ENCODE data around the gene HPCAL4. TPM values are rescaled to one million over a fixed set of nuclear protein-coding genes. Genes with fewer than 3 reads are reported as not detected.

Gene HPCAL4
- total and polyA plus RNA-seq, 9 of the 15 experiments (the other 6 are each of a cell fraction or from before 2014, with no cell fraction given) = 0.01 to 0.04 (median 0.04) TPM; not detected in 4

DNA sequence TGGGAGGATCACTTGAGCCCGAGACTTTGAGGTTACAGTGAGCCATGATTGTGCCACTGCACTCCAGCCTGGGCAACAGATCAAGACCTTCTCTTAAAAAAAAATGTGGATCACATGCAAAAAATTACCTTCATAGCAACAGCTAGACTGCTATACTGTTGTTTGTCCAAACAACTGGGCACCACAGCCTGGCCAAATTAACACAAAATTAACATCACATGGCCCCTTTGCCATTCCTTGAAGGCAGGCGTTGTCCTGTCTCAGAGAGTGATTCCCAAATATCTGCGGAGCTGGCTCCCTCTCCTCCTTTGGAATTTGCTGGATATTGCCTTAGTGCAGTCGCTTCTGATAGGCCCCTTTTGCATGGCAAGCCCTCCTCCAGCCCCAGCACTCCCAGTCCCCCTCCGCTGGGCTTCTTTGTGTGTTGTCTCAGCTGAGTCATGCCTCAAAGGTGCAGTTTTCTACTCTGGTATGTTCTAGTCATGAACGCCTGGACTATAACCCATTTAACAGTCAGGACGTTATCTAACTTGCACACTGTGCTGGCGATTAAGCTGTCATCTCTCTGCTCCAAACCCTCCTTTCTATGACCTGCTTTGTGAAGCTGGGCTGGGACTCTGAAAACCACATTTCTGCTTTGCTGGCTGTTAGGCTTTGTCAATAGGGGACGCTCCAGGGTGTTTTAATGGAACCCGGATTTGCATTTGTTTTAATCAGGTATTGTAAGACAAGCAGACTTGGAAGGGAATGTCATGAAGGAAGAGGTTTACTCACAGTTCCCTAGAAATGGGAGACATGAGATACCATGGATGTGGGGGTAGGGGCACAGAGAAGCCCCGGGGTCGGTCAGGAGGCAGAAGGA lies 20.1 kb upstream of the HPCAL4 start (continued):
- TF ChIP-seq SMARCA4 (IDR thresholded peaks at IDR 0.05) (peak; percentile 98), MBD2 (IDR thresholded peaks at IDR 0.05; ENCODE audit: borderline replicate concordance, low read depth) (peak; percentile 49; the same call in 1 of the 2 replicates), GATAD2B (IDR thresholded peaks at IDR 0.05; ENCODE audit: borderline replicate concordance) (peak; percentile 46; the same call in 1 of the 2 replicates), TEAD2 (tag; IDR thresholded peaks at IDR 0.05) (peak; percentile 52; the same call in 1 of the 2 replicates), ZNF436 (CRISPR knock-in tag; IDR thresholded peaks at IDR 0.05) (no peak), POLR2AphosphoS5 (IDR thresholded peaks at IDR 0.05; ENCODE audit: control insufficient read depth, insufficient read depth, low read depth, low read length) (peak; percentile 95), ZNF24 (IDR thresholded peaks at IDR 0.05) (peak; percentile 46; the same call in 1 of the 2 replicates), ZFX (CRISPR knock-in tag; IDR thresholded peaks at IDR 0.05) (peak; percentile 28; the same call in 1 of the 2 replicates), SMARCC2 (IDR thresholded peaks at IDR 0.05; ENCODE audit: low read depth) (peak; percentile 89), VEZF1 (CRISPR knock-in tag; IDR thresholded peaks at IDR 0.05) (peak; percentile 58), MEF2D (tag; conservative IDR thresholded peaks at IDR 0.05; ENCODE audit: low read depth) (no peak), RAD21 (CRISPR knock-in tag; conservative IDR thresholded peaks at IDR 0.05 in 1 of 2, IDR thresholded peaks at IDR 0.05 in 1 of 2) (peak in 1 of 2 experiments; percentile 54; a peak in 3 of 4 replicates), BDP1 (IDR thresholded peaks at IDR 0.05; ENCODE audit: insufficient read depth, insufficient read length) (no peak), TRIM24 (IDR thresholded peaks at IDR 0.05) (peak; percentile 85 to 91), GATA2 (CRISPR knock-in tag; IDR thresholded peaks at IDR 0.05) (peak; percentile 94), TBL1XR1 (IDR thresholded peaks at IDR 0.05; ENCODE audit: low read length in 2 of 2) (peak in 1 of 2 experiments; percentile 88; a peak in 2 of 4 replicates), PHB2 (IDR thresholded peaks at IDR 0.05; ENCODE audit: low read depth) (peak; percentile 73; the same call in 1 of the 2 replicates), PHF8 (IDR thresholded peaks at IDR 0.05; ENCODE audit: borderline replicate concordance, low read length) (no peak; the same call in 1 of the 2 replicates), SRSF1 (IDR thresholded peaks at IDR 0.05; ENCODE audit: low read depth, low read length) (no peak), HIVEP1 (CRISPR knock-in tag; IDR thresholded peaks at IDR 0.05) (no peak), FOXK2 (conservative IDR thresholded peaks at IDR 0.05 in 1 of 2, IDR thresholded peaks at IDR 0.05 in 1 of 2; ENCODE audit: low read depth in 2 of 2) (peak; percentile 79 to 80; a peak in 3 of 4 replicates)
- TF ChIP-seq, protein P1, sequence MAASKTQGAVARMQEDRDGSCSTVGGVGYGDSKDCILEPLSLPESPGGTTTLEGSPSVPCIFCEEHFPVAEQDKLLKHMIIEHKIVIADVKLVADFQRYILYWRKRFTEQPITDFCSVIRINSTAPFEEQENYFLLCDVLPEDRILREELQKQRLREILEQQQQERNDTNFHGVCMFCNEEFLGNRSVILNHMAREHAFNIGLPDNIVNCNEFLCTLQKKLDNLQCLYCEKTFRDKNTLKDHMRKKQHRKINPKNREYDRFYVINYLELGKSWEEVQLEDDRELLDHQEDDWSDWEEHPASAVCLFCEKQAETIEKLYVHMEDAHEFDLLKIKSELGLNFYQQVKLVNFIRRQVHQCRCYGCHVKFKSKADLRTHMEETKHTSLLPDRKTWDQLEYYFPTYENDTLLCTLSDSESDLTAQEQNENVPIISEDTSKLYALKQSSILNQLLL (CRISPR knock-in tag; IDR thresholded peaks at IDR 0.05; ENCODE audit: borderline replicate concordance) = no peak
- TF ChIP-seq, protein P2, sequence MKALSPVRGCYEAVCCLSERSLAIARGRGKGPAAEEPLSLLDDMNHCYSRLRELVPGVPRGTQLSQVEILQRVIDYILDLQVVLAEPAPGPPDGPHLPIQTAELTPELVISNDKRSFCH (CRISPR knock-in tag; IDR thresholded peaks at IDR 0.05) = no peak
- TF ChIP-seq, protein P2 (tag; IDR thresholded peaks at IDR 0.05) = peak; percentile 32; the same call in 1 of the 2 replicates
